ENCODE results near the gene EXD3.
A peak's percentile ranks its signal among the peaks of the same experiment; 100 is the strongest.
"Not testable (repeated sequence)": the region's sequence is repeated elsewhere in the genome, so short reads cannot be mapped to it uniquely, and the experiment has no call there.

Gene EXD3

DNA sequence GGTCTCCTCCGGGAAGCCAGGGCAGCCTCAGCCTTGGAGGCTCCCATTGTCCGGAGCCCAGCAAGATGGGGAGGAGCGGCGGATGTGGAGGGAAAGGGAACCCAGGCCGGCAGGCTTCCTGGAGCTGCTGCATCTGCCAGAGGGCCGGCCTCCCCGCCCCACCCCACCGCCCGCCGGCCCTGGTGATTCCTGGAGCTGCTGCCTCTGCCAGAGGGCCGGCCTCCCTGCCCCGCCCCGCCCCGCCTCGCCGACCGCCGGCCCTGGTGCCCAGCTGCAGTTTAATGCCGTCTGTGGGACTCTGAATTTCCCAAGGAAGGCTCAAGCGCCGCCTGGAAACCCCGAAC lies 31.6 kb downstream of the EXD3 start:
- no peak for DNase-seq

DNA sequence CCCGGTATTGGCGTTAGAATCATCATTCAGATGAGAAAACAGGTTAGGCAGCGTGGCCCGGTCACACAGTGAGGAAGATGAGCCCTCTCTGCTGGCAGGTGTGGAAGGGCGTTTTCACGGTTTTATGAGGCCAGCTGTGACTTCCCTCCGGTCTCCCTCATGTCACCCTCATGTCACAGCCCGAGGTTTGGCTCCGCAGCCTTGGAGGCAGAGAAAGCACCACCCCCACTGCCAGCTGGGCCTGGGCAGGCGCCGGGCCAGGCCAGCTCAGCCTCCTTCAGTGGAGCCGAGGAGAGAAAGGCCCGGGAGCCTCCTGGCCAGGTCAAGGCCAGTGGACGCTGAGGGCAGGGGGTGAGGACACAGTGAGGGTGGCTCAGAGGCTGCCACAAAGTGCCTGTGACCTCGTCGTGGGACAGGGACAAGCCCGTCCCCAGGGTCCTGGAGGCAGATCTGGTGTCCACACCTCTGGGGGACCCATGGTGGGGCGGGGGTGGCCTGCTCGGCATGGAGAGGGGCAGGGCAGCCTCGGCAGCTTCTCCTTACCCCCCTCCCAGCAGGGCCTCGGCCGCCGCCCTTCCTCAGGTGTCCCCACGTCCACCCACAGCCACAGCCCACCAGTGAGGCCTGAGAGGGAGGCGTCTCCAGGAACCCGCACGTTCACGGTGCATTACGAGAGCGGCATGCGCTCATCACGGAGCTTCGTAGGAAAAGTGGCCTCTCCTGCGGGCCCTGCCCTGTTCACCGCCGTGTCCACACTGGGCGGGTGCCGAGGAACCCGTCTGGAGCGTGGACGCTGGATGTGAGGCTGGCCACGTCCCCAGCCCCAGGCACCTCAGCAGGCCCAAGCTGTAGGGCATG lies 32.2 kb downstream of the EXD3 start:
- no peak for DNase-seq

DNA sequence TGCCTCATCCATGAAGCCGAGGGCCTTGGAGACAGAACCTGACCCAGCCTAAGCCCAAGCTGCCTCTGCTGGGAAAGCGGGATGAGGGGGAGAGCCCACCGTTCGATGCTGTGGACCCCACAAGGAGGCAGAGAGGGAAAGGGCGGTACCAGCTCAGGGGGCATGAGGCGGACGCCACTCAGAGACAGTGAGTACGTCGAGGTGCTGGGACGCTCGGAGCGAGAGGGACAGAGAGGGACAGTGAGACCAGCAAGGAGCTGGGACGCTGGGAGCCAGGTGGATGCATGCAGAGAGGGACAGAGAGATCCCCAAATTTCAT lies 33.6 kb downstream of the EXD3 start:
- DNase-seq = no peak

DNA sequence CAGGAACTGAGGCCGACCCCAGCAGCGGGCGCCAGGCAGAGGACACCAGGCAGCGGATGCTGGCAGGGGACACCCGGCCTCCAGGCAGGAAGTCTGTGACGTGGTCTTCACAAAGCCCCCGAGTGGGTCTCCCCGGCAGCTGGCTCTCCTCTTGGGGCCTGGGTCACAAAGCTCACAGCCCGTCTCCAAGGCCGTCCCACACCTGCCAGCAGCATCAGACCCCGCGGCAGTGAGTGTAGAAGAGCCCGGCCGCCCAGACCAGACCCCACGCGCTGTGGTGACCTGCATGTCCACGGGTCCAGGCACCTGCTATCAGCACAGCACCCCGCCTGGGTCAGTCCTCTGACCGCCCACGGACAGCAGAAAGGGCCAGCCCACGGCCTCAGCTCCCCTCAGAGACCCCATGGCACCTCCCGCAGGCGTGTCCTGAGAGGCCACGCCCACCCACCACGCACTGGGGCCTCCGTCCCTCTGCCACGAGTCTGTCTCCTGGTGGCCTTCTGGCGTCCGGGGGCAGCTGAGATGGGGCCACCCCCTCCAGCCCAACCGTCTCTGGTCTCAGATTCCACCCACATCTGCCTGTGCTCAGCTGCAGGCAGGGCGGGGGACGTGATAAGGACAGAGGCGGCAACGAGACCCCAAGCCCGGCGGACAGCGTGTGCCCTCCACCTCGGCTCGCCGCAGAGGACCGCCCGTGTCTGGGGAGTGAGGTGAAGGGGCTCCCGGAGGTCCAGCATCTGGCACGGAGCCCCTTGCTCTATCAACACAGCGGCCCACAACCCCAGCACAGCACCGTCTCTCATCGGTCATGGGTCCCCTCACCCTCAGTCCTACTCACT lies 34.2 kb downstream of the EXD3 start:
- peak; percentile 70 for DNase-seq

DNA sequence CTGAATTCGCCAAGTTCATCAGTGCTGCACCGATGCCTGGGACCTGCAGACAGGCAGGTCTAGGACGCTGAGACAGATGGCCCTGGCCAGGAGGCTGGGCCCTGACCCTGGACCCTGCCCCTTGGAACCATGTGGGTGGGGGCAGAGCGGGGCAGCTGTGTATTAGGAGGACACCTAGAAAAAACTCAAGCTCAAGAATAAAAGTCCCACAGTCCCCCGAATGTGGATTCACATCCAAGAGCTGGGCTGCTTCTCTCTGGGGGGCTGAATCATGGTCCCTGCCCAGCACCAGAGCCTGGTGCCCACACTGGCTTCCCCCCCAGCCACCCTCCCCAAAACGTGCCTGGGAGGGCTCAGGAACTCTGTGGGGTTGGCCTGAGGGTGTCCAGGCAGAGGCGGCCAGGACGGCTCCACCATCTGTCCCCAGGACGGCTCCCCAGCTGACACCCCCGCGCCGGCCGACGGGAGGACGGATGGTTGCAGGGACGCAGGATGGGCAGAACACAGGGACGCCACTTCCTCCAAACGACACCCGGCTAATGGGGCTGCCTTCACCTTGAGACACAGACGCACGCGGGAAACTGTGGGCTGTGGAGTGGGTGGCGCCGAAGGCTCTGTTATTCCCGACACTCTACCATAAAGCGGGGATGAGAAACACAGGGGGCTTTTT lies 34.9 kb downstream of the EXD3 start:
- no peak for DNase-seq

DNA sequence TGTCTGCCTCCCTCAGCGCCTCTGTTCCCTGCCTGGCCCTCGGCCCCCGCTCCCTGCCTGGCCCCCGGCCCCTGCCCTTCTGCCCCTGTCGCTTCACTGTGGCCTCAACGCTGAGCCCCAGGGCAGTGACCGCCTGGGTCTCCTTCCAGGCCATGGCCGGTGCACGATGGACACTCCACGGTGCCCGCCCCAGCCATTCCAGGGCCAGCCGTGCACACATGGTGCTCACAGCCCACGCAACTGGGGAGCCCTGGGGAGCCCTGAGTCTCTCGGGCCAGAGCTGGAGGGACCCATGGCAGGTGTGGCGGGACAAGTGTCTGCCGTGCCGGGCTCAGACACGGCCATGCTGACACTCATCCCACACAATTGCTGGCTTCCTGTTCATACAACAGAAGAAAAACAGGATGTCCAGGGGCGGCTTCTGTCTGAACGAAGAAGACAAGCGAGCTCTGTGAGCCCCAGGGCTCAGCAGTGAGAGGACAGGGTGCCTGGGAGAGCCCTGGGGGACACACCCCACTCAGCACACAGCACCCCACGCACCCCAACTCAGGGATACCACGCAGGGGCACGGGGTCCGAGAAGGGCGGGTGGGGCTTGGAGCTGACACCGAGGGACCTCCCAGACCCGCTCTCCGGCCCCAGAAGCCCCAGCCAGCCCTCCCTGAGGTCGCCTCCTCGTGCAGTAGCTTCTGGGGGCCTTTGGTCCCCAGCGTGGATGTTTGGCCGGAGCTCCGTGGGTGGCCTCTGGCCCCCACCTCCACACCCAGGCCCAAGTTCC lies 35.7 kb downstream of the EXD3 start:
- DNase-seq = peak; percentile 55

DNA sequence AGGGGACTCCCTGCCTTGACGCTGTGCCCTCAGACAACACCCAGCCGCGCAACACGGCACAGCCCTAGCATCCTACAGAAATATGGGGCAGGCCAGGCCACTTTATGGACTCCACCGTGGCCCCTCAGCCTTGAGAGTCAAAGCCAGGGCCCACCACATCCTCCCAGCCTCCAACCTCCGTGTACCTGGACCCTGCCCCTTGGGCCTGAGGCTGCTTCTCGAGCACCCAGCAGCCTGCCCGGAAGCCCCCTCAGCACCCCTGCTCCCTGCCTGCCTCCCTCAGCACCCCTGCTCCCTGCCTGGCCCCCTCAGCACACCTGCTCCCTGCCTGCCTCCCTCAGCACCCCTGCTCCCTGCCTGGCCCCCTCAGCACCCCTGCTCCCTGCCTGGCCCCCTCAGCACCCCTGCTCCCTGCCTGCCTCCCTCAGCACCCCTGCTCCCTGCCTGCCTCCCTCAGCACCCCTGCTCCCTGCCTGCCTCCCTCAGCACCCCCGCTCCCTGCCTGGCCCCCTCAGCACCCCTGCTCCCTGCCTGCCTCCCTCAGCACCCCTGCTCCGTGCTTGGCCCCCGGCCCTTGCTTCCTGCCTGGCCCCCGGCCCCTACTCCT lies 36.4 kb downstream of the EXD3 start:
- not testable (repeated sequence) for DNase-seq

DNA sequence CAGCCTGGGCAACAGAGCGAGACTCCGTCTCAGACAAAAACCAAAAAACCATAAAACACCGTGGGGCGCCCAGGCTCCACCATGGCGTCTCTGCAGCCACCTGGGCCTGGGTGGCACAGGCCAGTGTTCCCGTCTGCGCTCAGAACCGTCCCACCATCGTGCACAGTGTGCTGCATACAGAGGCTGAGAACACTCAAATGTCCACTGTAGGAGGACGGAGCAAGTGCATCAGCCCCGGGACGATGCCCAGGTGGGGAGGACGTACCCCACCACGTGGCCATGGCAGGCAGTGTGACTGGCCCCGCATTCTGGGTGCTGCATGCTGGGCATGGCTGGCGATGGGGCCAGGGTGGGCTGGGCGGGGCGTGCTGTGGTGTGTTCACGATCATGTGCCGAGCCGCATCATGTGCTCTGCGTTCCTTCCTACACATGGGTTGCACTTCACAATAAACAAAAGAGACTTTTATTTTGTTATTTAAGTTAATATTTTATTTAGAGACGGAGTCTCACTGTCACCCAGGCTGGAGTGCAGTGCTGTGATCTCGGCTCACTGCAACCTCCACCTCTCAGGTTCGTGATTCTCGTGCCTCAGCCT lies 37.8 kb downstream of the EXD3 start:
- no peak for DNase-seq

DNA sequence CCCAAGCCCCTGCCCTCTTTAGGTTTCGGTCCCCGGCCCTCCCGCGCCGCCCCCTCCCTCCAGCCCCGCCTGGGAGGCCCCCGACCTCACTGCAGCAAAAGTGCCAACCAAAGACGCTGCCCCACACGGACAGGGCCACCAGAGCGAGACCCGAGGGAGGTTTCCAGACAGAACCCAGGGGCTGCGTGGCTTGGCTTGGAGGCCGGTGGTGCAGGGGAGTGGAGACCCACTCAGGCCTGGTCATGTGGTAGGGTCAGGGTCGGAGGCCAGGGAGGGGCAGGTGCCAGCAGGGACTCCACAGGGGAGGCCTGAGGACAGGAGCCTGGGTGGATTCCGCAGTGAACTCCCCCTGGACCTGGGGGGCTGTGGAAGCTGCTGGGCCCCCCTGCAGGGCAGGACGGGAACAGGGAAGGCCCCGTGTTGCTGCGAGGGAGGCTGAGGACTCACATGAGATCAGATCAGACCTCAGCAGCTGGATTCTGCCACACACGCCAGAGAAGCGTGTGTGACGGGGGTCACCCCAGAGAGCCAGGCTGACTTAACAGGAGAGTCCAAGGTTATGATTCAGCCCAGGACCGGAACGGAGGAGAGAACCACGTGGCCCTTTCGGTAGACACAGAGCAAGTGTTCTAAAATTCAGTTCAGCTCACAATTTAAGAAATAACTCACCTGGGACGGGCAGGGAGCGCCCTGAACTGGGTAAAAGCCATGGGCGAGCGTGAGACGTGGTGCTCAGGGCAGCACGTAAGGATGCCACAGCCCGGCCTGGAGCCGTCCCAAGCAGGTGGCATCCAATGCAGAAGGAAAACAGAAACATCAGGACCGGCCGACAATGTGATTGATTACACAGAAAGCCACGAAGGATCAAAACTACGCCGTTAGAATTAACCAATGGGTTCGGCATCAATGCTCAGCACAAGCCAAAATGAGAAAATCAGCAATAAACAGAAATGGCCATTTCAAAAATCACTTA lies 38.9 kb downstream of the EXD3 start:
- DNase-seq = no peak

DNA sequence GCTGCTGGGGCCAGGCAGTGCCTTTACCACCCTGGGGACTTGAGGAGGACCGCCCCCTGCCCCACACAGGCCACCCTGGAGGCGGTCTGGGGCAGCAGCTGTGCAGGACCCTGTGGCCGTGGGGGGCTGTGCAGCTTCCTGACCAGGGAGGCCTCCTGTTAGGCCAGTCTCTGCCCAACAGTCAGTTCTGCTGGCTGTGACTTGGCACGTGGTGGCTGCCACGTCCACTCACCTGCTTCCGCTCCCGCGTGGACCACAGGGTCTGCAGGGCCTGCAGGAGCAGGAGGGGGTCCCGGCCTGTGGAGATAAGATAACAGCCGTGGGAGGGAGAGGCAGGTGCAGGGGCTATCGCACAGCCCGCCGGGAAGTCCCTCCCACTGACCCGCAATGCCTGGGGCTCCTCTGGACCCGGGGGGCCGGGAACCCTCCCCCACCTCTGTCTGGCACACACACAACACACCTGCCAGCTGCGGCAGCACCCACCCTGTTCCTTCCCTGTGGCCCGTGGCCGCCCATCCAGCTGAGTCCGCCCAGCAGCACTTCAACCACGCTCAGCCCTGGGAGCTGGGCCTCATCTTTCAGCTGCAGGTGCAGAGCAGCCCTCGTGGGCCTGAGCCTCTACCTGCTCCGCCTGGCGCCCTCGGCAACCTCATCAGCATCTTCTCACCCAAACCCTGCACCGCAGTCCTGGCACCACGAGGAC lies 39.7 kb downstream of the EXD3 start:
- DNase-seq = peak; percentile 34

DNA sequence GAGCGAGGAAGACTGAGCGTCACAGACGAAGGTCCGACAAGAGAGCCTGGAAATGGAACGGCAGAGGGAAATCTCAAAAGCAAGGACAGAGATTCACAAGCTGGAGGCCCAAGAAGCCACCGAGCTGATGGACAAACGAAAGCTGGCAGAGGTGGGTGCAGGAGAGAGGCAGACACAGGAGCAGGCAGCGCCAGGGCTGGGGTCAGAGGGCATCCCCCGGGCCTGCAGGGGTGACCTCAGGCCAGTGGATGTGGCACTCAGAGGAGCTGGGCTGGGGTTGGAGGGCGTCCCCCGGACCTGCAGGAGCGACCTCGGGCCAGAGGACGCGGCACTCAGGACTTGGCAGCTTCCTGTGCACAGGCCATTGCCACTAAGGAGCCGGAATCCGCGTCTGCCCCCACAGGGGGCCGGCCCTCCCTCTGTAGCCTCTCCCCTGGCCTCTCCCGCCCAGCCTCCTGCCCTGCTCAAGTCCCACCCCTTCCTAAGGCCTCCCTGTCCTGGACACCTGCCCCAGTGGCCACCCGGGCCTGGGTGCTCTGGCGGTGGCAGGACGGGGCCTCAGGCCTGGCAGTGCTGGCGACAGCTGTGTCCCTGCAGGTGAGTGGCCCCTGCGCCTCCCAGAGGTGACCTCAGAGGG lies 40.4 kb downstream of the EXD3 start:
- DNase-seq = no peak

DNA sequence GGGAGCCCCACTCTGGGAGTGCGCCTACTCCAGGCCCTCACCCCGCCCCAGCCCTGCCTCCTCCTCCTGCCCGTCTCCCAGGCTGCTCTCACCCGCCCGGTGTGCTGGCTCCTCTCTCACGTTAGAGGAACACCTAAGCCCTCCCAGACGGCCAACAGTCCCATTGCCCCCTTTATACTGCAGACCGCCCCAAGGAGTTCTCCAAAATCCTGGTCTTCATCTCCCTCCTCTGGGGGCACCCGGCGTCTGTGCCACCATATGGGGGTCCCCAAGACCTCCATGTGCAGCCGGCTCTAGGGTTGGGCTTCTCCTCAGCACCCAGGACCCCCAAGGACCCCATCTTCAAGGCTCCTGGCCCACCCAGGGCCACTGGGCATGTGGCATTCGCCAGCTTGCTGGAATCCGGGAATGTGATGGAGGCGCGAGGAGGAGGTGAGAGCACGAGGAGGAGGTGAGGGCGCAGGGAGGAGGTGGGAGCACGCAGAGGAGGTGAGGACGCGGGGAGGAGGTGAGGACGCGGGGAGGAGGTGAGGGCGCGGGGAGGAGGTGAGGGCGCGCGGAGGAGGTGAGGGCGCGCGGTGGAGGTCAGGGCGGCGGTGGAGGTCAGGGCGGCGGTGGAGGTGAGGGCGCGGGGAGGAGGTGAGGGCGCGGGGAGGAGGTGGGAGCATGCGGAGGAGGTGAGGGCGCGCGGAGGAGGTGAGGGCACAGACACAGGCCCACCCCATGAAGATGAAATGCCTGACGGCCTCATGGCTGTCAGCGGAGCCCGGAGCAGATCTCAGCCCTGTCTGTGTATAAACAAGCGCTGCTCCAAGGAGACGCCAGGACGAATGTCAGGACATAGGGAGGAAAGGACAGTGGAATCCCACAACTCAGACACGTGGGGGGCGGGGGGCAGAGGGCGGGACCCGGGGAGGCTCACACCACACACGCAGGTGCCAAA lies 41.2 kb downstream of the EXD3 start:
- DNase-seq = no peak

DNA sequence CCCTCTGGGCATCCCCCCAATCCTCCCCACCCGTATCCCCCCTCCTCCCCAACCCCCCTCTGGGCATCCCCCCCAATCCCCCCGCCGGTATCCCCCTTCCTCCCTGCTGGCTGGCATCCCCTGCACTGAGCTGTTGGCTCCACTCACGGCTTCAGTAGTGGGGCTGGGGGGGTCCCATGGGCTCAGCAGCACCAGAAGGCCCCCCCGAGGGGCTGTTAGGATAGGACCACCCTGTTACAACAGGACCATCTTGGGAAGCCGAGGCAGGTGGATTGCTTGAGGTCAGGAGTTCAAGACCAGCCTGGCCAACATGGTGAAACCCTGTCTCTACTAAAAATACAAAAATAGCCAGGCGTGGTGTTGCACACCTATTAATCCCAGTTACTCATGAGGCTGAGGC lies 42.4 kb downstream of the EXD3 start:
- no peak for DNase-seq

DNA sequence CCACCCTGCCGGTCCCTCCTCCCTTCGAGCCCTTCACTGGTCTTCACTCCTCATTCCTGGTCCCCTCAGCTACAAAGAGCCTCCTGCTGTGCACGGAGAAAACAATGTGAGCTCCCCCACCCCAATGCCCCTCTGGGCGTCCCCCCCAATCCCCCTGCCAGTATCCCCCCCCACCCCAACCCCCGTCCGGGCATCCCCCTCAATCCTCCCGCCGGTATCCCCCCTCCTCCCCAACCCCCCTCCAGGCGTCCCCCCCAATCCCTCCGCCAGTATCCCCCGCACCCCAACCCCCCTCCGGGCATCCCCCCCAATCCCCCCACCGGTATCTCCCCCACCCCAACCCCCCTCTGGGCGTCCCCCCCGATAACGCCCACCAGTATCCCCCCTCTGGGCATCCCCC lies 42.8 kb downstream of the EXD3 start:
- no peak for DNase-seq

DNA sequence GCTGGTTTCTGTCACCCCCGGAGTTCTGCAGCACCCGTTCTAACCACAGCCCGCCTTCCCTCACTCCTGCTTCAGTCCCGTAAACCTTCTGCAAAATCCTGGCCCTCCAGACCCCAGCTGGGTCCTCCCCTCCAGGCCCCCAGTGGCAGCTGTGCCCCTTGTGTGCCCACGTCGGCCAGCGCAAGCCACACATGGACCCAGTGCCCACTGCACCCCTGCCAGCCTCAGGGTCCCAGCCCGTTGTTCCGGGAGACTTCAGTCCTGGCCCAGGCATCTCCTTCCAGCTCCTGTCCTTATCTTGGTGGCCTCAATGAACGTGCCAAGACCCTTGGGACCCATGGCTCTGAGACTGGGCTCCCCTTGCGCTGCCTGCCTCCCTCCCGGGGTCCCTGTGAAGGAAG lies 43.2 kb downstream of the EXD3 start:
- DNase-seq = no peak

DNA sequence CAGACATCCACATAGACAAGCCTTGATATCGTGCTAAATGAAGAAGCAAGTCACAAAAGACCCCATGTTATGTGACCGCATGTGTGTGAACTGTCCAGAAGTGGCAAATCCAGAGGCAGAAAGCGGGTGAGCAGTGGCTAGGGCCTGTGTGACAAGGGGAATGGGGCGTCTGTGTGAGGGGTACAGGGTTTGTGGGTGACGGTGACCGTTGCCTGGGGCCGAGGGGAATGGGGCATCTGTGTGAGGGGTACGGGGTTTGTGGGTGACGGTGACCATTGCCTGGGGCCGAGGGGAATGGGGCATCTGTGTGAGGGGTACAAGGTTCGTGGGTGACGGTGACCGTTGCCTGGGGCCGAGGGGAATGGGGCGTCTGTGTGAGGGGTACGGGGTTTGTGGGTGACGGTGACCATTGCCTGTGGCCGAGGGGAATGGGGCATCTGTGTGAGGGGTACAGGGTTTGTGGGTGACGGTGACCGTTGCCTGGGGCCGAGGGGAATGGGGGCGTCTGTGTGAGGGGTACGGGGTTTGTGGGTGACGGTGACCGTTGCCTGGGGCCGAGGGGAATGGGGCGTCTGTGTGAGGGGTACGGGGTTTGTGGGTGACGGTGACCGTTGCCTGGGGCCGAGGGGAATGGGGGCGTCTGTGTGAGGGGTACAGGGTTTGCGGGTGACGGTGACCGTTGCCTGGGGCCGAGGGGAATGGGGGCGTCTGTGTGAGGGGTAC lies 44.1 kb downstream of the EXD3 start:
- DNase-seq = not testable (repeated sequence)

DNA sequence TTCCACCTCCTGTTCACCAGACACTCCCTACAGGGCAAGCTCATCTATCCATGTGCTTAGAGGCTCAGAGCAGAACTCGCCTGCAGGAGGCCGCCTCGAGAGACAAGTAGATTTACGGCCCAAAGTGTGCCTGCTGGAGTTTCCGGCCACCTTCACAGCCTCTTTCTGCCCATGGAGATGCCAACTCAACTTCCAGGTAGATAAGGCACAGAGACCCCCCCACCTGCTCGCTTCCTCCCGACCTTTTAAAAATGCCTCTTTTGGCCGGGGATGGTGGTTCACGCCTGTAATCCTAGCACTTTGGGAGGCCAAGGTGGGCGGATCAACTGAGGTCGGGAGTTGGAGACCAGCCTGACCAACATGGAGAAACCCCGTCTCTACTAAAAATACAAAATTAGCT lies 46.6 kb downstream of the EXD3 start:
- no peak for DNase-seq
